Transverse colon (tissue), 4 donors: Measurements from ENCODE around the gene VPS11. TPM values are rescaled to one million over a fixed set of nuclear protein-coding genes. Genes with fewer than 3 reads are reported as not detected.

Source experiments
- DNase-seq: peaks from one replicate; pipeline ENCODE4 v3.0.0-alpha.2; 2019
- H3K27ac ChIP-seq, 4 donors: fragments of 200-600 bp; sonication (generic); 2 replicates each; pipeline ENCODE4 v1.5.1; 2016 to 2018; ENCODE audit warnings: inconsistent platforms in 4 of 4
- H3K27me3 ChIP-seq: fragments of 200-600 bp; sonication (generic); 2 replicates; pipeline ENCODE4 v1.5.1; 2017; ENCODE audit warnings: inconsistent platforms
- H3K36me3 ChIP-seq, 4 donors: fragments of 200-600 bp; sonication (generic); 2 replicates each; pipeline ENCODE4 v1.5.1; 2017 to 2019; ENCODE audit warnings: inconsistent platforms in 4 of 4
- H3K4me1 ChIP-seq, 4 donors: fragments of 200-600 bp; sonication (generic); 2 replicates each; pipeline ENCODE4 v1.5.1; 2017 to 2020; ENCODE audit warnings: inconsistent platforms in 4 of 4
- H3K4me3 ChIP-seq, 4 donors: fragments of 200-600 bp; sonication (generic); 1 replicate in 1 of 4; 2 replicates in 3 of 4; pipeline versions ENCODE4 v1.5.1 to v1.6.1; 2017 to 2019; ENCODE audit warnings: inconsistent platforms in 4 of 4
- H3K9me3 ChIP-seq, 2 donors: fragments of 200-600 bp; sonication (generic); 2 replicates each; pipeline ENCODE4 v1.5.1; 2017 to 2019; ENCODE audit warnings: inconsistent platforms in 2 of 2
- EP300 ChIP-seq: sonication (generic); formaldehyde crosslinking; IDR thresholded peaks from one replicate; pipeline ENCODE4 v1.6.1; 2017; ENCODE audit warnings: antibody characterized with exemption, low read depth
- POLR2A ChIP-seq: fragments of 450-650 bp; IDR thresholded peaks from one replicate; pipeline ENCODE4 v1.6.1; 2016; ENCODE audit warnings: antibody characterized with exemption, mild to moderate bottlenecking, moderate library complexity
- POLR2AphosphoS5 ChIP-seq, 3 donors: sonication (generic); formaldehyde crosslinking; IDR thresholded peaks; one replicate each; pipeline ENCODE4 v1.6.1; 2016; ENCODE audit warnings: antibody characterized with exemption in 3 of 3
- WGBS, 2 donors: methylation state at CpG; one replicate each; pipeline ENCODE4 v1.1.5; 2018; ENCODE audit warnings: low coverage in 1 of 2; 5-methylcytosine and 5-hydroxymethylcytosine counted together
- in situ Hi-C, 4 donors: fragments of 200-750 bp; cut with MboI; loops; one replicate each; pipeline versions ENCODE4 v1.15.0 to v1.15.1; 2017; ENCODE audit warnings: low sequenced_read_pairs in 3 of 4, low pct_ligation_motif_present in 1 of 4, low pct_unique_long_range_greater_than_20kb in 1 of 4
- intact Hi-C: fragments of 100-400 bp; cut with DNase I; formaldehyde crosslinking; loops from one replicate; pipeline ENCODE4 v1.15.1; 2023; ENCODE audit warnings: low total_unique reads
- total RNA-seq, 4 donors: library from RNA; depleted of rRNA; stranded (reverse); fragments of >200 nt; gene quantifications; one replicate each; pipeline ENCODE4 v1.1.0, GENCODE V29; 2016
- TF ChIP-seq, protein P1 (sequence below), 5 experiments: fragments of 200-600 bp in 3 of 5; fragments of 450-650 bp in 2 of 5; sonication (generic) in 3 of 5; IDR thresholded peaks; 1 replicate in 2 of 5; 2 replicates in 3 of 5; pipeline ENCODE4 v1.5.1; 2016 to 2017; ENCODE audit warnings: antibody characterized with exemption in 5 of 5, inconsistent platforms in 3 of 5, mild to moderate bottlenecking in 2 of 5, moderate library complexity in 1 of 5

VPS11 gene
- total RNA-seq, 4 donors from 2014 or later, result 19.8 to 122 (median 31.2) TPM

DNA sequence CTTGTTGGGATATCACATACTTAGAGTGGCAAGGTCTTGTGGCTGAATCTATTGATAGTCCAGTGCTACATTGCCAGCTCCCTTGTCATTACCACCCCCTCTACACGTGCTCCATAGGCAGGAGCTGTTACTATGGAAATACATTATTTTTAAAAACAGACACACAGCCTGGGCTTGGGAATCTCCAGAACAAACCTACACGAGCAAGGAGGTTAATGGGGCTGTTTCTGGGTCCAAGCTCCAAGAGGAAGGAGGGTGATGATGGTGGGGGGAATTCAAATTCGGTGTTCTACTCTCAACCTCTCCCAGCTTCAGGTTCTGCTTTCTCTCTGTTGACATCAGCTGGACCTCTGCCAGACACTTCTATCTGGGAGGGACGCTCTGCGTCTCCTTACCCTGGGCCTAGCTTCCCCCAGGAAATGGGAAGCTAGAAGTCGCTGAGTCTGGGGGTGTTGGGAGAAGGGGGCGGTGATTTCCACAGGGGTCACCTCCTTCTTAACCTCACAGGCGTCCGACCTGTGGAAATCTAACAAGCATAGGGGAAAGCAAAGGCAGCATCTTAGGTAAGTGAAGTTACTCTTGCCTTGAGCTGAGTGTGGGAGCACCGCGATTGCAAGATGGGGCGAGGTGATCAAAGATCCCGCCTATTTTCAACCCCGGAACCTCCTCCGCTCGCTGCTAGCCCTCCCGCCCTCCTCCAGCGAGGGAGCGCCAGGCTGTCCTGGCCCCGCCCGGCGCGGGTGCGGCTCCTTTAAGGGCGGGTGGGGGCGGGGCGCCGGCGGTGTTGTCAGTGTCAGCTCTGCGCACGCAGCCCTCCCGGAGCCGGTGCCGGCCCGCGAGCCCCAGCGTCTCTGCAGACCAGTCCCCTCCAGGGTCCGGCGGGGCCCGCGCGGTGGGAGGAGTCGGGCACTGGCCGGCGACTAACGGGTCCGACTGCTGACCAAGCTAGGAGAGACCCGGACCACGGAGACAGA is 39.2 kb downstream of the VPS11 start, which contains the start of gene C2CD2L:
Gene C2CD2L (plus strand): TSS at position 781 of the 974 bp plus-strand sequence. CDS start 398 bp downstream, outside the sequence.
- Histone ChIP-seq H3K9me3 (no peaks in the 10 kb centered on the region), H3K27me3 (no peaks in the 10 kb centered on the region), H3K4me3 (peak within 1 kb of the TSS; percentile 69 to 99 (median 98)), H3K27ac (peak within 1 kb of the TSS; percentile 86 to 93 (median 90)), H3K4me1 (peaks cover 17 to 44% (median 27%) of the 10 kb centered on the region in 4 donors), H3K36me3 (peaks cover 0 to 10% (median 0%) of the 10 kb centered on the region in 4 donors)
- intact Hi-C loops, result no loop called here
- in situ Hi-C loops, result no loop called here
- WGBS, 2 donors, result 3% methylated on average over 16 of the region's 49 CpGs; no CpG with 5 or more reads in 1 of the 2 donors
- TF ChIP-seq, protein P1, sequence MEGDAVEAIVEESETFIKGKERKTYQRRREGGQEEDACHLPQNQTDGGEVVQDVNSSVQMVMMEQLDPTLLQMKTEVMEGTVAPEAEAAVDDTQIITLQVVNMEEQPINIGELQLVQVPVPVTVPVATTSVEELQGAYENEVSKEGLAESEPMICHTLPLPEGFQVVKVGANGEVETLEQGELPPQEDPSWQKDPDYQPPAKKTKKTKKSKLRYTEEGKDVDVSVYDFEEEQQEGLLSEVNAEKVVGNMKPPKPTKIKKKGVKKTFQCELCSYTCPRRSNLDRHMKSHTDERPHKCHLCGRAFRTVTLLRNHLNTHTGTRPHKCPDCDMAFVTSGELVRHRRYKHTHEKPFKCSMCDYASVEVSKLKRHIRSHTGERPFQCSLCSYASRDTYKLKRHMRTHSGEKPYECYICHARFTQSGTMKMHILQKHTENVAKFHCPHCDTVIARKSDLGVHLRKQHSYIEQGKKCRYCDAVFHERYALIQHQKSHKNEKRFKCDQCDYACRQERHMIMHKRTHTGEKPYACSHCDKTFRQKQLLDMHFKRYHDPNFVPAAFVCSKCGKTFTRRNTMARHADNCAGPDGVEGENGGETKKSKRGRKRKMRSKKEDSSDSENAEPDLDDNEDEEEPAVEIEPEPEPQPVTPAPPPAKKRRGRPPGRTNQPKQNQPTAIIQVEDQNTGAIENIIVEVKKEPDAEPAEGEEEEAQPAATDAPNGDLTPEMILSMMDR (IDR thresholded peaks at IDR 0.05), result no peak
- TF ChIP-seq POLR2AphosphoS5 (IDR thresholded peaks at IDR 0.05) (peak; percentile 64 to 81 (median 81)), POLR2A (peak; percentile 63), EP300 (no peak)
- DNase-seq, result peak; percentile 94

DNA sequence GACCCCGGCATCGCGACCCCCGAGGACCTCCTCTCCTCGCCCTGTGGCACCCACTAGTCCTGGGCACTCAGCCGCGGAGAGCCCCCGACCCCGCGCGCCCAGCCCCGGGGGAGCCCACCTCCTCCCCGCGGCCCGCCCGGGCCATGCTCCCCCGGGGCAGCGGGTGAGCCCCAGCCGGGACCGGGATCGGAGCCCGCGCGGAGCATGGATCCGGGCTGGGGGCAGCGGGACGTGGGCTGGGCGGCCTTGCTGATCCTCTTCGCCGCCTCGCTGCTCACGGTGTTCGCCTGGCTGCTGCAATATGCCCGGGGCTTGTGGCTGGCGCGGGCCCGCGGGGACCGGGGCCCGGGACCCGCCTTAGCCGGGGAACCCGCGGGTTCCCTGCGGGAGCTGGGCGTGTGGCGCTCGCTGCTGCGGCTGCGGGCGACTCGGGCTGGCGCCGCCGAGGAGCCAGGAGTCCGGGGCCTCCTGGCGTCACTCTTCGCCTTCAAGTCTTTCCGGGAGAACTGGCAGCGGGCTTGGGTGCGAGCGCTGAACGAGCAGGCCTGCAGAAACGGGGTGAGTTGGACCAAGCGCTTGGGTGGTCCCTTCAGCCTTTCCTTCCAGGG is 40.0 kb downstream of the VPS11 start:
- H3K27ac ChIP-seq, result peak overlapping the region; percentile 86 to 93 (median 90)
- peak overlapping the region; percentile 69 to 99 (median 98) for H3K4me3 ChIP-seq
- intact Hi-C loops, result no loop called here
- peaks cover 0 to 16% (median 0%) of the 10 kb centered on the region in 4 donors for H3K36me3 ChIP-seq
- H3K4me1 ChIP-seq, result peaks cover 17 to 41% (median 27%) of the 10 kb centered on the region in 4 donors
- WGBS, 2 donors, result 2% methylated on average over 16 of the region's 65 CpGs; no CpG with 5 or more reads in 1 of the 2 donors
- H3K9me3 ChIP-seq, result no peaks in the 10 kb centered on the region
- in situ Hi-C loops, result no loop called here
- no peaks in the 10 kb centered on the region for H3K27me3 ChIP-seq
- TF ChIP-seq POLR2A, result peak; percentile 7
- TF ChIP-seq POLR2AphosphoS5 (IDR thresholded peaks at IDR 0.05), result no peak
- no peak for DNase-seq

DNA sequence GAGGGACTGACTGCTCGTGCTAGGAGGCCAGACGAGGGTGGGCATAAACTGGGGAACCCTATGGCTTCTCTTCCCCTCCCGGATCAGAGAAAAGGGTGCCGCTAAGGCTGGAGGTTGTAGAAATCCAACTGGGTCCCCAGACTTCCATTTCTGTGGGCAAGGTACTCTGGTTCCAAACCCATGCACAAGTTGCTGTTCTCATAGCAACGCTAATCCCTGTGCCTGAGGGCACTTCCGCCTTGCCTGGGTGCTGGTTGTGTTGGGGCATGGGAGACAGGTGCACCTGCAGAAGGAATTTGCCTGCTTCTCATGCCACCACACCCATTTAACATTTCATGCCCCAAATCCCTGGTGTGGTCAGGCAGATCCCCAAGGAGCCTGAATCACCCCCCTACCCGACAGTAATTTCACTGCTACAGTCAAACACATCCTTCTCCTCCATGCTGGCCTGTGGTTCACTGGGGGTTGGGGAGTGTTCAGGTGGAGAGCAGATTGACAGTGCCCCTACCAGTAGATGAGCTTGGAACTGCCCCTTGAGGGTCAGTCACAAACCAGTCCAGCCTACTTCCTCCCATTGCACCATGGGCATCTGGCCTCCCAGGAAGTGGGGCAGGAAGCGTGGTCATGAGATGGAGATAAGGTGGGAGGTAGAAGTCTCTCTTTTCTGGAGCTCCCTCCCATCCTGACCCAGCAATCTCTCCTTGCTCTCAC is 40.7 kb downstream of the VPS11 start:
- Histone ChIP-seq H3K27me3 (no peaks in the 10 kb centered on the region), H3K4me1 (peaks cover 12 to 35% (median 21%) of the 10 kb centered on the region in 4 donors), H3K27ac (peak overlapping the region; percentile 86 to 93 (median 90)), H3K4me3 (peak overlapping the region; percentile 69 to 99 (median 98)), H3K36me3 (peaks cover 0 to 16% (median 0%) of the 10 kb centered on the region in 4 donors), H3K9me3 (no peaks in the 10 kb centered on the region)
- peak; percentile 64 for DNase-seq
- intact Hi-C loops (no loop called here), in situ Hi-C loops (no loop called here)
- no peak for TF ChIP-seq POLR2AphosphoS5 (IDR thresholded peaks at IDR 0.05)
- 16 to 20% methylated on average over 1 to 7 of the region's 8 CpGs for WGBS, 2 donors

DNA sequence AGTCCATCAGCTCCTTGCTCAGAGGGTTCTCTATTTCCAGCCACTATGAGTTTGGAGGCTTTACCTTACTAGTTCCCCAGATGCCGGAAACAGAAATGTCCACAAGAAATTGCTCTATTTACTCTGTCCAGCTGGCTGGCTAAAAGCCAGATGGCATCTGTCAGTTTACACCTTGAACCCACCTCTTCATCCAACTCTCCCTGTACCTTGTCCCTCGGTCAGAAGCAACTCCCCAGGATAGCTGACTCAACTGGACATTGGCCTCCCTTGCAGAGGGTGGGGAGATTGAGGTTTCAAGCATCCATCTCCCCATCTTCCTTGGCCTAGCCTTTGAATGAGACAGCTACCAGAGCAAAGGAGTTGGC is 41.2 kb downstream of the VPS11 start:
- peak overlapping the region in 3 of 4 donors; percentile 86 to 93 (median 90) for H3K27ac ChIP-seq
- intact Hi-C loops, result no loop called here
- 55 to 75% methylated on average over 2 of the region's 2 CpGs for WGBS, 2 donors

More for the DNA sequence above, 41.2 kb downstream of the VPS11 start:
- DNase-seq, result peak; percentile 55
- TF ChIP-seq, protein P1 (IDR thresholded peaks at IDR 0.05), result no peak
- peak in 2 of 3 donors; percentile 24 to 44 for TF ChIP-seq POLR2AphosphoS5 (IDR thresholded peaks at IDR 0.05)
- H3K36me3 ChIP-seq, result peaks cover 0 to 16% (median 0%) of the 10 kb centered on the region in 4 donors
- H3K4me1 ChIP-seq, result peaks cover 11 to 29% (median 20%) of the 10 kb centered on the region in 4 donors
- peak overlapping the region in 2 of 4 donors; percentile 98 to 99 for H3K4me3 ChIP-seq
- no peaks in the 10 kb centered on the region for H3K9me3 ChIP-seq
- in situ Hi-C loops, result no loop called here
- no peaks in the 10 kb centered on the region for H3K27me3 ChIP-seq
